PC-3 (cell line): ENCODE measurements around the gene DENND11. TPM values are rescaled to one million over a fixed set of nuclear protein-coding genes. Genes with fewer than 3 reads are reported as not detected.
A peak's percentile ranks its signal among the peaks of the same experiment; 100 is the strongest.

Source experiments
- ATAC-seq: fragments of 200-7000 bp; cut with Tn5 transposase; 2 replicates; pipeline ENCODE4 v1.9.1; 2020; ENCODE audit warnings: mild to moderate bottlenecking, moderate library complexity
- BruUV-seq: library from RNA; stranded (reverse); fragments of 400-500 nt; replicated peaks from 2 replicates; lab custom pipeline; 2021; lab: Mats Ljungman, UMichigan
- CTCF ChIA-PET: fragments of 300-600 bp; sonication (Branson Sonifier 250); formaldehyde crosslinking; loops from one replicate; lab custom pipeline; 2022; ENCODE audit warnings: antibody characterized with exemption; lab: Charles Lee
- POLR2A ChIA-PET: fragments of 300-600 bp; sonication (Branson Sonifier 250); formaldehyde crosslinking; loops from one replicate; lab custom pipeline; 2022; ENCODE audit warnings: antibody characterized with exemption; ENCODE audit not compliant: unreplicated experiment; lab: Charles Lee
- DNase-seq: peaks from one replicate; pipeline ENCODE4 v3.0.0-alpha.2; 2015
- H2AFZ ChIP-seq: fragments of 300-600 bp; sonication (generic); 2 replicates; pipeline ENCODE4 v1.6.0; 2016; ENCODE audit warnings: antibody characterized with exemption, low read length
- H3F3A ChIP-seq: fragments of 300-600 bp; sonication (generic); one replicate; pipeline ENCODE4 v1.6.0; 2017; ENCODE audit warnings: antibody characterized with exemption, low read length, control low read depth, mild to moderate bottlenecking; ENCODE audit not compliant: unreplicated experiment
- H3K27ac ChIP-seq: fragments of 300-600 bp; sonication (generic); 2 replicates; pipeline ENCODE4 v1.5.1; 2016; ENCODE audit warnings: mild to moderate bottlenecking, low read length
- H3K27me3 ChIP-seq: fragments of 300-600 bp; sonication (generic); 2 replicates; pipeline ENCODE4 v1.6.1; 2016; ENCODE audit warnings: low read length, mixed read lengths
- H3K36me3 ChIP-seq: fragments of 300-600 bp; sonication (generic); 2 replicates; pipeline ENCODE4 v1.6.1; 2016; ENCODE audit warnings: low read depth, mixed run types, low read length, mixed read lengths
- H3K4me1 ChIP-seq: fragments of 300-600 bp; sonication (generic); 2 replicates; pipeline ENCODE4 v1.5.1; 2016; ENCODE audit warnings: low read length; ENCODE audit not compliant: insufficient read depth
- H3K4me2 ChIP-seq: fragments of 300-600 bp; sonication (generic); 2 replicates; pipeline ENCODE4 v1.6.0; 2016; ENCODE audit warnings: low read length
- H3K4me3 ChIP-seq: fragments of 300-600 bp; sonication (generic); 2 replicates; pipeline ENCODE4 v1.5.1; 2016; ENCODE audit warnings: mild to moderate bottlenecking, low read length, mixed read lengths
- H3K79me2 ChIP-seq: fragments of 300-600 bp; sonication (generic); 2 replicates; pipeline ENCODE4 v1.6.1; 2017; ENCODE audit warnings: low read length, mixed read lengths
- H3K9ac ChIP-seq: fragments of 300-600 bp; sonication (generic); 2 replicates; pipeline ENCODE4 v1.6.0; 2016; ENCODE audit warnings: mild to moderate bottlenecking, low read length
- H3K9me2 ChIP-seq: fragments of 300-600 bp; sonication (generic); replicated peaks from 2 replicates; pipeline ENCODE4 v1.6.1; 2016; ENCODE audit warnings: mixed run types, low read length, mixed read lengths
- H3K9me3 ChIP-seq: fragments of 300-600 bp; sonication (generic); 2 replicates; pipeline ENCODE4 v1.6.1; 2016; ENCODE audit warnings: low read length, mixed read lengths
- H4K20me1 ChIP-seq: fragments of 300-600 bp; sonication (generic); 2 replicates; pipeline ENCODE4 v1.6.1; 2016; ENCODE audit warnings: low read length, mixed read lengths
- EZH2 ChIP-seq: fragments of 300-600 bp; sonication (generic); IDR thresholded peaks from one replicate; pipeline ENCODE4 v1.6.1; 2017; ENCODE audit warnings: antibody characterized with exemption, mild to moderate bottlenecking, low read length; ENCODE audit not compliant: unreplicated experiment
- EZH2phosphoT487 ChIP-seq: fragments of 300-600 bp; sonication (generic); IDR thresholded peaks from 2 replicates; pipeline ENCODE4 v1.6.1; 2018; ENCODE audit warnings: mild to moderate bottlenecking, antibody characterized with exemption, low read length, borderline replicate concordance
- intact Hi-C: fragments of 100-400 bp; cut with micrococcal nuclease; formaldehyde crosslinking; loops from 2 replicates; pipeline ENCODE4 v1.9.0; 2023
- total RNA-seq: library from RNA; depleted of rRNA; stranded (reverse); fragments of >200 nt; gene quantifications from 2 replicates; pipeline ENCODE4 v1.2.3, GENCODE V29; 2014
- TF ChIP-seq, protein P1 (sequence below): fragments of 300-600 bp; sonication (generic); conservative IDR thresholded peaks from 2 replicates; pipeline ENCODE4 v1.5.1; 2017; ENCODE audit warnings: antibody characterized with exemption, low read depth, mild to moderate bottlenecking, low read length

Gene DENND11
- total RNA-seq, 1 experiment from 2014 or later = 6.7 TPM

DNA sequence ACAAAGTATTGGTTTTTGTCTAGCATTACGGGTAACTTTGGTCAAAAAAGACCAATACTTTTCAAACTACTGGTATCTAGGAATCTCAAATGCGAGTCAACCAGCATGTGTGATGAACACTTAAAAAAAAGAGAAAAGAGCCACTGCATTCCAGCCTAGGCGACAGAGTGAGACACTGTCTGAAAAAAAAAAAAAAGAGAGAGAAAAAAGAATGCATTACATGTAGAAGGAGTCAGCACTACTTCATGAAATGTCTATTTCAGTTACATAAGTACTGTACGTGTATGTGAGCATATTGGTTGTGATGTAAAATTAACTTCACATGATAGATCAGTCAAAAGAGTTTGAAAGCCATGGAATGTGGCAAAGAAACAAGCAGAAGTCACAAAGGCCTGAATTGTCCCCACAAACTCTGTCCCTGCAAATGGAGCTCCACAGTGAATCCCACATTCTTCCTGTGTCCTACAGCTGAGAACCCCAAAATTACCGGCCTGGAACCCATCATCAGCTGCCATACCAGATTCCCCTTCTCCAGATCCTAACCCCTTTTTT, 1.6 kb downstream of the DENND11 start:
- ATAC-seq = no peak
- CTCF ChIA-PET = interaction anchor here (0.5 kb wide), 1 partner anchor 18 kb away, joined by 3 read pairs; no protein-coding TSS in a partner anchor
- no TSS peak for BruUV-seq

DNA sequence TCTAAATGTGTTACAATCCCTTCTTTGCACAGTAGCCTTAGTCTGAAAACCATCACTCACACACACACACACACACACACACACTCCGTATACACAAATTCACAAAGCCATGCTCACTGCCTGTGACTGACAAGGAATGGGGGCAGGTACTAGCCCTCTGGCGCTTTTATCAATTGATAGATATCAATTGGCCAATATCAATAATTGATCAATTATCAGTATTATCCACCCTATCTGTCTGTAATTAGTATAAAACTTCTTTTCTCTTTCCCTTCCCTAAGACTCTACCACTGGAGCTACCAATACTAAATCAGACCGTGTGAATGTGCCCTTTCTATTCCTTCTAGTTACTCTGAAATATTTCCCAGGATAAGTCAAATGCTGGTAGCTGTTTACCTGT, 2.1 kb downstream of the DENND11 start:
- Histone ChIP-seq H3K9me3 (no peaks in the 10 kb centered on the region), H2AFZ (no peak overlapping the region), H4K20me1 (no peaks in the 10 kb centered on the region), H3K9me2 (no peaks in the 10 kb centered on the region), H3K4me3 (no peak overlapping the region), H3K36me3 (no peaks in the 10 kb centered on the region), H3K9ac (no peak overlapping the region), H3K27me3 (no peaks in the 10 kb centered on the region), H3K4me1 (peaks cover 68% of the 10 kb centered on the region), H3K79me2 (peaks cover 44% of the 10 kb centered on the region), H3F3A (no peaks in the 10 kb centered on the region), H3K4me2 (no peak overlapping the region), H3K27ac (no peak overlapping the region)
- ATAC-seq (no peak), DNase-seq (no peak)
- no TSS peak for BruUV-seq
- ChIA-PET POLR2A (no interaction called here), CTCF (no interaction called here)
- intact Hi-C loops = loop anchor here (5.0 kb wide), 1 partner anchor 48 kb away; no protein-coding TSS in a partner anchor
- TF ChIP-seq, protein P1, sequence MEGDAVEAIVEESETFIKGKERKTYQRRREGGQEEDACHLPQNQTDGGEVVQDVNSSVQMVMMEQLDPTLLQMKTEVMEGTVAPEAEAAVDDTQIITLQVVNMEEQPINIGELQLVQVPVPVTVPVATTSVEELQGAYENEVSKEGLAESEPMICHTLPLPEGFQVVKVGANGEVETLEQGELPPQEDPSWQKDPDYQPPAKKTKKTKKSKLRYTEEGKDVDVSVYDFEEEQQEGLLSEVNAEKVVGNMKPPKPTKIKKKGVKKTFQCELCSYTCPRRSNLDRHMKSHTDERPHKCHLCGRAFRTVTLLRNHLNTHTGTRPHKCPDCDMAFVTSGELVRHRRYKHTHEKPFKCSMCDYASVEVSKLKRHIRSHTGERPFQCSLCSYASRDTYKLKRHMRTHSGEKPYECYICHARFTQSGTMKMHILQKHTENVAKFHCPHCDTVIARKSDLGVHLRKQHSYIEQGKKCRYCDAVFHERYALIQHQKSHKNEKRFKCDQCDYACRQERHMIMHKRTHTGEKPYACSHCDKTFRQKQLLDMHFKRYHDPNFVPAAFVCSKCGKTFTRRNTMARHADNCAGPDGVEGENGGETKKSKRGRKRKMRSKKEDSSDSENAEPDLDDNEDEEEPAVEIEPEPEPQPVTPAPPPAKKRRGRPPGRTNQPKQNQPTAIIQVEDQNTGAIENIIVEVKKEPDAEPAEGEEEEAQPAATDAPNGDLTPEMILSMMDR = no peak
- TF ChIP-seq EZH2 = no peak
- TF ChIP-seq EZH2phosphoT487 = no peak

More for the DNA sequence above, 1.6 kb downstream of the DENND11 start:
- H3K4me3 ChIP-seq = peak overlapping the region; percentile 67
- H3K27ac ChIP-seq = no peak overlapping the region
- no peak for DNase-seq
- 0 out of 2 replicates have a peak overlapping the region, but pooled peaks have one; percentile 48 for H2AFZ ChIP-seq
- no peaks in the 10 kb centered on the region for H3K27me3 ChIP-seq
- H3K9ac ChIP-seq = no peak overlapping the region; the same call in 1 of the 2 replicates
- peak overlapping the region; percentile 87 for H3K4me2 ChIP-seq
- H3K36me3 ChIP-seq = no peaks in the 10 kb centered on the region
- H3F3A ChIP-seq = no peaks in the 10 kb centered on the region
- peaks cover 70% of the 10 kb centered on the region for H3K4me1 ChIP-seq
- H3K79me2 ChIP-seq = peaks cover 39% of the 10 kb centered on the region
- POLR2A ChIA-PET = no interaction called here
- no peaks in the 10 kb centered on the region for H3K9me3 ChIP-seq
- TF ChIP-seq, protein P1 = no peak
- TF ChIP-seq EZH2 (no peak), EZH2phosphoT487 (no peak)
- no peaks in the 10 kb centered on the region for H4K20me1 ChIP-seq
- no peaks in the 10 kb centered on the region for H3K9me2 ChIP-seq
- intact Hi-C loops = no loop called here
